ENCODE data around the gene PHYKPL.

Gene PHYKPL

GRCh38 chr5:178232124-178232919, at the start of gene PHYKPL:
TSS of gene PHYKPL (minus strand) at chr5:178232802. CDS start at chr5:178232550, 252 bp downstream.
- DNase-seq (ENCODE audit: low read depth in 2 of 2): peak; percentile 61 to 76
- H3K4me3 ChIP-seq (replicated peaks in 1 of 2; ENCODE audit: low read depth in 2 of 2, low read length in 2 of 2): peak within 1 kb of the TSS; percentile 84 to 88
- TF ChIP-seq, protein P1, sequence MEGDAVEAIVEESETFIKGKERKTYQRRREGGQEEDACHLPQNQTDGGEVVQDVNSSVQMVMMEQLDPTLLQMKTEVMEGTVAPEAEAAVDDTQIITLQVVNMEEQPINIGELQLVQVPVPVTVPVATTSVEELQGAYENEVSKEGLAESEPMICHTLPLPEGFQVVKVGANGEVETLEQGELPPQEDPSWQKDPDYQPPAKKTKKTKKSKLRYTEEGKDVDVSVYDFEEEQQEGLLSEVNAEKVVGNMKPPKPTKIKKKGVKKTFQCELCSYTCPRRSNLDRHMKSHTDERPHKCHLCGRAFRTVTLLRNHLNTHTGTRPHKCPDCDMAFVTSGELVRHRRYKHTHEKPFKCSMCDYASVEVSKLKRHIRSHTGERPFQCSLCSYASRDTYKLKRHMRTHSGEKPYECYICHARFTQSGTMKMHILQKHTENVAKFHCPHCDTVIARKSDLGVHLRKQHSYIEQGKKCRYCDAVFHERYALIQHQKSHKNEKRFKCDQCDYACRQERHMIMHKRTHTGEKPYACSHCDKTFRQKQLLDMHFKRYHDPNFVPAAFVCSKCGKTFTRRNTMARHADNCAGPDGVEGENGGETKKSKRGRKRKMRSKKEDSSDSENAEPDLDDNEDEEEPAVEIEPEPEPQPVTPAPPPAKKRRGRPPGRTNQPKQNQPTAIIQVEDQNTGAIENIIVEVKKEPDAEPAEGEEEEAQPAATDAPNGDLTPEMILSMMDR (IDR thresholded peaks at IDR 0.05; ENCODE audit: low read depth, low read length): no peak

DNA sequence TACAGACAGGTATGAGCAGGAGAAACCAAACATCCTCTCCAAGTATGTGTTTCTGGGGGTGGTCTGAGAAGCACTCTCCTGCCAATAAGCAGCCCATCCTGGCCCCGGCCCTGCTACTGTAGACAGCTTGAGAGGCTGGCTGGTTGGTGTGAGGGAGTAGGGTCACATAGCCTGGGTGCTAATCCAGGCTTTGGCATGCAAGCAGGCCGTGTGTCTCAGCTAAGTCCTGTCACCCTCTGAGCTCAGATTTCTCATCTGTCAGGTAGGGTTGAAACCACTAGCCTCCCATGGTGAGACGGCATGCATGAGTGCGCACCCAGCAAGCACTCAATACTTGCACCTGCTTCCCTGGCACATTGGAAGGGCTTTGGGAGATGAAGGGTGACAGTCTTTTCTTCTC, 49.8 kb upstream of the PHYKPL start:
- TF ChIP-seq, protein P1 (IDR thresholded peaks at IDR 0.05; ENCODE audit: low read depth, low read length): no peak
- DNase-seq (ENCODE audit: low read depth in 2 of 2): no peak
- H3K4me3 ChIP-seq (replicated peaks in 1 of 2; ENCODE audit: low read depth in 2 of 2, low read length in 2 of 2): no peak overlapping the region

DNA sequence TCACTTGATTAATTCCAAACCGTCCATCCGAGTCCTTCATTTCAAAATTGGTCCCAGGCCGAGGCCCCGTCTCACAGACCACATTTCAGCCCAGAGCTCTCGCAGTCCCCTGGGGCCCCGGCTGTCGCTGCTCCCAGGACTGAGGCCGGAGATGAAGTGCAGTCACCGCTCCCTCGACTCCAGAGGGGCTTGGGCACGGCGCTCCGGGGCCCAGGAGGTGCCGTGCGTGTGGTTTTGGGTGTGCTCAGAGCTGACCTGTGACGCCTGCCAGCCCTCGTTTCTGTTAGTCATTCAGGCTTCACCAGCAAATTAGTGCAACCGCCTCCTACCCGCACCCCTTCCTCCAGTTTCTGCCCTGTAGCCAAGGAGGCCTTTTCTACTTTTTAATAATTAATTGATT, 48.7 kb upstream of the PHYKPL start:
- no peak overlapping the region for H3K4me3 ChIP-seq (replicated peaks in 1 of 2; ENCODE audit: low read depth in 2 of 2, low read length in 2 of 2)
- TF ChIP-seq, protein P1 (IDR thresholded peaks at IDR 0.05; ENCODE audit: low read depth, low read length): no peak
- DNase-seq (ENCODE audit: low read depth in 2 of 2): no peak

DNA sequence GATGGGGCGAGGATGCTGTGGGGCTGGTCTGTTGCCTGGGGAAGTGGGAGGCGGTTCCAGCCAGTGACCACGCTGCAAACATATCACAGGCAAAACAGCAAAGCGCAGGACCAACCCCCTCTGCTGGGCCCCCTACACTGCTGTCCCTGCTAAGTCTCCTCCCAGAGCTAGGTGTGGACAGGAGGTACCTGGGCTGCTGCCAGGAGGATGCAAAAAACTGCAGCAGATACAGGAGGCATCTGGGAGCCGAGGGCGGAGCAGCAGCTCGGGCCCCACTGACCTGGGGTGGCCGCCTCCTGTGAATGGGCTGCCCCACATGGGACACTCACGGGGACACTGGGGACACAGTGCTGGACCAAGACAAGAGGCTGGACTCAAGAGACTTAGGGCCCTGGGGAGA, 48.0 kb upstream of the PHYKPL start:
- DNase-seq (ENCODE audit: low read depth in 2 of 2): no peak
- H3K4me3 ChIP-seq (replicated peaks in 1 of 2; ENCODE audit: low read depth in 2 of 2, low read length in 2 of 2): no peak overlapping the region
- TF ChIP-seq, protein P1 (IDR thresholded peaks at IDR 0.05; ENCODE audit: low read depth, low read length): no peak

GRCh38 chr5:178279723-178280438, 47.3 kb upstream of the PHYKPL start:
- H3K4me3 ChIP-seq (replicated peaks in 1 of 2; ENCODE audit: low read depth in 2 of 2, low read length in 2 of 2): no peak overlapping the region
- TF ChIP-seq, protein P1 (IDR thresholded peaks at IDR 0.05; ENCODE audit: low read depth, low read length): peak; percentile 90
- DNase-seq (ENCODE audit: low read depth in 2 of 2): peak; percentile 76 to 86

- no peak for DNase-seq (ENCODE audit: low read depth in 2 of 2)
- no peak overlapping the region for H3K4me3 ChIP-seq (replicated peaks in 1 of 2; ENCODE audit: low read depth in 2 of 2, low read length in 2 of 2)
- TF ChIP-seq, protein P1 (IDR thresholded peaks at IDR 0.05; ENCODE audit: low read depth, low read length): no peak
Observed at GRCh38 chr5:178279026-178279722, 46.6 kb upstream of the PHYKPL start.
